ENCODE results near the gene RHOU. TPM values are rescaled to one million over a fixed set of nuclear protein-coding genes. Genes with fewer than 3 reads are reported as not detected.
A peak's percentile ranks its signal among the peaks of the same experiment; 100 is the strongest.

The RHOU gene
- total and polyA plus RNA-seq, 2 of the 13 experiments (the other 11 are each of a cell fraction or from before 2014, with no cell fraction given) = 11.9 to 18.5 TPM

GRCh38 chr1:228782662-228783417 is 47.6 kb downstream of the RHOU start:
- peak overlapping the region; percentile 24; the same call in 1 of the 2 replicates for H3K9ac ChIP-seq (ENCODE audit: insufficient read depth, low read depth, low read length)
- peak; percentile 81 for ATAC-seq
- ChIA-PET POLR2A (interaction anchor here (0.7 to 2.2 kb wide), 10 partner anchors 9 to 348 kb away, joined by 3 to 21 read pairs (median 3); no protein-coding TSS in a partner anchor), CTCF (ENCODE audit: low intra/inter-chr PET ratio, low total read pairs) (no interaction called here)
- no peaks in the 10 kb centered on the region for H3K9me3 ChIP-seq (ENCODE audit: low read length)
- no peaks in the 10 kb centered on the region for H3K36me3 ChIP-seq (replicated peaks in 1 of 2; ENCODE audit: control insufficient read depth in 1 of 2, insufficient read depth in 2 of 2, low read length in 2 of 2)
- intact Hi-C loops (cut with micrococcal nuclease; ENCODE audit: unreplicated experiment) = loop anchor here (1.0 kb wide), 1 partner anchor 55 kb away; no protein-coding TSS in a partner anchor
- H3K4me2 ChIP-seq (ENCODE audit: low read depth, low read length) = peak overlapping the region; percentile 65
- peak overlapping the region in 1 of 3 experiments; percentile 22; a peak in 2 of 6 replicates for H3K4me3 ChIP-seq (replicated peaks in 1 of 3; ENCODE audit: insufficient read depth in 1 of 3, low read depth in 2 of 3, low read length in 3 of 3)
- H3K27ac ChIP-seq (ENCODE audit: extremely low read length, insufficient read depth, low read length) = peak overlapping the region; percentile 76
- peak; percentile 80 for DNase-seq (ENCODE audit: low spot score)
- peaks cover 41% of the 10 kb centered on the region for H3K4me1 ChIP-seq (ENCODE audit: insufficient read depth, low read length)
- no peaks in the 10 kb centered on the region; a peak in 1 of 5 replicates for H3K27me3 ChIP-seq (ENCODE audit: control insufficient read depth in 1 of 2, insufficient read depth in 2 of 2, low read length in 2 of 2)
- FAIRE-seq = peak; percentile 87
- no peaks in the 10 kb centered on the region for H3K79me2 ChIP-seq (ENCODE audit: insufficient read depth, low read length)
- in situ Hi-C loops (cut with HindIII; ENCODE audit: extremely low pct_ligation_motif_present, low pct_unique_long_range_greater_than_20kb) = no loop called here
- WGBS (ENCODE audit: low lambda C conversion rate) = 19% methylated on average over 5 of the region's 5 CpGs
- H4K20me1 ChIP-seq (ENCODE audit: insufficient read depth, low read length) = no peaks in the 10 kb centered on the region
- no peak overlapping the region for H2AFZ ChIP-seq (ENCODE audit: low read length)
- no TSS peak for BruUV-seq (replicated peaks)
- TF ChIP-seq CENPBD1 (CRISPR knock-in tag; IDR thresholded peaks at IDR 0.05; ENCODE audit: borderline replicate concordance, low read depth) (no peak), RFX1 (IDR thresholded peaks at IDR 0.05) (no peak), GLMP (CRISPR knock-in tag; IDR thresholded peaks at IDR 0.05; ENCODE audit: borderline replicate concordance) (0 out of 2 replicates have a peak, but pooled peaks have one; percentile 7), SMARCC2 (IDR thresholded peaks at IDR 0.05) (0 out of 2 replicates have a peak, but pooled peaks have one; percentile 40), HNF4A (CRISPR knock-in tag; IDR thresholded peaks at IDR 0.05) (peak; percentile 74), ZFP36L2 (CRISPR knock-in tag; IDR thresholded peaks at IDR 0.05) (no peak), ZFY (CRISPR knock-in tag; IDR thresholded peaks at IDR 0.05) (0 out of 2 replicates have a peak, but pooled peaks have one; percentile 28), SOX6 (IDR thresholded peaks at IDR 0.05) (no peak), SOX6 (CRISPR knock-in tag; IDR thresholded peaks at IDR 0.05) (peak; percentile 33), FOXP1 (IDR thresholded peaks at IDR 0.05) (no peak), FOXP1 (CRISPR knock-in tag; IDR thresholded peaks at IDR 0.05) (0 out of 2 replicates have a peak, but pooled peaks have one; percentile 14), ZNF280B (CRISPR knock-in tag; IDR thresholded peaks at IDR 0.05; ENCODE audit: borderline replicate concordance) (no peak), RXRB (CRISPR knock-in tag; IDR thresholded peaks at IDR 0.05; ENCODE audit: borderline replicate concordance) (peak; percentile 18; the same call in 1 of the 2 replicates), SOX13 (IDR thresholded peaks at IDR 0.05) (no peak), SOX13 (CRISPR knock-in tag; conservative IDR thresholded peaks at IDR 0.05 in 1 of 2, IDR thresholded peaks at IDR 0.05 in 1 of 2) (no peak), CHCHD3 (CRISPR knock-in tag; IDR thresholded peaks at IDR 0.05) (0 out of 2 replicates have a peak, but pooled peaks have one; percentile 20), DPF2 (CRISPR knock-in tag; IDR thresholded peaks at IDR 0.05; ENCODE audit: borderline replicate concordance, low read depth) (0 out of 2 replicates have a peak, but pooled peaks have one; percentile 22), ASH2L (IDR thresholded peaks at IDR 0.05; ENCODE audit: insufficient read length, low read depth, low read length) (peak; percentile 79), FOXA3 (CRISPR knock-in tag; IDR thresholded peaks at IDR 0.05) (peak; percentile 19; the same call in 1 of the 2 replicates), ESRRA (CRISPR knock-in tag; IDR thresholded peaks at IDR 0.05; ENCODE audit: low read depth) (peak; percentile 78; the same call in 1 of the 2 replicates)

Measured in HepG2 (cell line).